ENCODE measurements around the gene METTL14.
A peak's percentile ranks its signal among the peaks of the same experiment; 100 is the strongest.

METTL14 gene

GRCh38 chr4:118683513-118683912, 1.7 kb upstream of the METTL14 start:
- H3K27ac ChIP-seq (ENCODE audit: low read length): no peak overlapping the region
- H3K4me2 ChIP-seq (ENCODE audit: low read depth, low read length): no peak overlapping the region
- no peaks in the 10 kb centered on the region for H4K20me1 ChIP-seq (ENCODE audit: insufficient read depth, low read length)
- H3K4me3 ChIP-seq (ENCODE audit: low read length): no peak overlapping the region
- peaks cover 12% of the 10 kb centered on the region for H3K4me1 ChIP-seq (ENCODE audit: low read length)
- peaks cover 27% of the 10 kb centered on the region for H3K79me2 ChIP-seq (ENCODE audit: low read length)
- no peaks in the 10 kb centered on the region for H3K36me3 ChIP-seq (replicated peaks; ENCODE audit: insufficient read depth, low read length)
- DNase-seq: no peak
- H3K9ac ChIP-seq (ENCODE audit: low read length): no peak overlapping the region
- H3F3A ChIP-seq (ENCODE audit: insufficient read depth, low read length): no peaks in the 10 kb centered on the region
- H3K27me3 ChIP-seq (replicated peaks; ENCODE audit: insufficient read depth, low read length): no peaks in the 10 kb centered on the region
- H3K9me2 ChIP-seq (replicated peaks; ENCODE audit: insufficient read depth, low read length): no peaks in the 10 kb centered on the region
- H2AFZ ChIP-seq (ENCODE audit: low read length): peak overlapping the region; percentile 19; the same call in 1 of the 2 replicates
- TF ChIP-seq EZH2phosphoT487 (IDR thresholded peaks at IDR 0.05; ENCODE audit: low read length): no peak
- no peak for TF ChIP-seq CTCF (IDR thresholded peaks at IDR 0.05; ENCODE audit: low read length)
- no peak for TF ChIP-seq EZH2 (optimal IDR thresholded peaks at IDR 0.05; ENCODE audit: low read depth, low read length)
- H3K9me3 ChIP-seq (replicated peaks; ENCODE audit: insufficient read depth, low read length): no peaks in the 10 kb centered on the region

GRCh38 chr4:118703118-118703517, 17.9 kb downstream of the METTL14 start:
- no peaks in the 10 kb centered on the region for H3K9me3 ChIP-seq (replicated peaks; ENCODE audit: insufficient read depth, low read length)
- no peak overlapping the region for H2AFZ ChIP-seq (ENCODE audit: low read length)
- H3K4me3 ChIP-seq (ENCODE audit: low read length): no peak overlapping the region
- H3K27me3 ChIP-seq (replicated peaks; ENCODE audit: insufficient read depth, low read length): no peaks in the 10 kb centered on the region
- H4K20me1 ChIP-seq (ENCODE audit: insufficient read depth, low read length): no peaks in the 10 kb centered on the region
- H3K9me2 ChIP-seq (replicated peaks; ENCODE audit: insufficient read depth, low read length): no peaks in the 10 kb centered on the region
- no peak overlapping the region for H3K27ac ChIP-seq (ENCODE audit: low read length)
- no peaks in the 10 kb centered on the region for H3K79me2 ChIP-seq (ENCODE audit: low read length)
- H3K36me3 ChIP-seq (replicated peaks; ENCODE audit: insufficient read depth, low read length): peaks cover 12% of the 10 kb centered on the region
- H3F3A ChIP-seq (ENCODE audit: insufficient read depth, low read length): no peaks in the 10 kb centered on the region
- no peak overlapping the region for H3K4me2 ChIP-seq (ENCODE audit: low read depth, low read length)
- no peak for DNase-seq
- TF ChIP-seq CTCF (IDR thresholded peaks at IDR 0.05; ENCODE audit: low read length): no peak
- TF ChIP-seq EZH2phosphoT487 (IDR thresholded peaks at IDR 0.05; ENCODE audit: low read length): no peak
- no peak for TF ChIP-seq EZH2 (optimal IDR thresholded peaks at IDR 0.05; ENCODE audit: low read depth, low read length)
- no peaks in the 10 kb centered on the region for H3K4me1 ChIP-seq (ENCODE audit: low read length)
- no peak overlapping the region for H3K9ac ChIP-seq (ENCODE audit: low read length)

GRCh38 chr4:118711052-118711451, 25.9 kb downstream of the METTL14 start:
- Histone ChIP-seq H3F3A (ENCODE audit: insufficient read depth, low read length) (no peaks in the 10 kb centered on the region), H3K9ac (ENCODE audit: low read length) (no peak overlapping the region), H3K9me3 (replicated peaks; ENCODE audit: insufficient read depth, low read length) (no peaks in the 10 kb centered on the region), H3K27ac (ENCODE audit: low read length) (no peak overlapping the region), H3K4me3 (ENCODE audit: low read length) (no peak overlapping the region), H3K36me3 (replicated peaks; ENCODE audit: insufficient read depth, low read length) (peaks cover 6% of the 10 kb centered on the region; the same call in 1 of the 2 replicates), H4K20me1 (ENCODE audit: insufficient read depth, low read length) (no peaks in the 10 kb centered on the region), H3K4me1 (ENCODE audit: low read length) (no peaks in the 10 kb centered on the region), H3K4me2 (ENCODE audit: low read depth, low read length) (no peak overlapping the region), H2AFZ (ENCODE audit: low read length) (no peak overlapping the region), H3K79me2 (ENCODE audit: low read length) (no peaks in the 10 kb centered on the region), H3K9me2 (replicated peaks; ENCODE audit: insufficient read depth, low read length) (no peaks in the 10 kb centered on the region), H3K27me3 (replicated peaks; ENCODE audit: insufficient read depth, low read length) (no peaks in the 10 kb centered on the region)
- no peak for TF ChIP-seq CTCF (IDR thresholded peaks at IDR 0.05; ENCODE audit: low read length)
- no peak for DNase-seq

All from MM.1S (cell line).